K562 (cell line): ENCODE measurements around the gene SPDYE17. TPM values are rescaled to one million over a fixed set of nuclear protein-coding genes. Genes with fewer than 3 reads are reported as not detected.
A peak's percentile ranks its signal among the peaks of the same experiment; 100 is the strongest.
"Not testable (repeated sequence)": the region's sequence is repeated elsewhere in the genome, so short reads cannot be mapped to it uniquely, and the experiment has no call there.

Experiments used
- ATAC-seq: fragments of 200-7000 bp; cut with Tn5 transposase; 3 replicates; pipeline ENCODE4 v1.9.1; 2020; ENCODE audit warnings: moderate library complexity
- BruUV-seq: library from RNA; stranded (reverse); fragments of 400-500 nt; replicated peaks from 2 replicates; lab custom pipeline; 2021; lab: Mats Ljungman, UMichigan
- CTCF ChIA-PET: fragments of 300-600 bp; formaldehyde crosslinking; extraction: SDS; loops from one replicate; lab custom pipeline; 2021; ENCODE audit warnings: low intra/inter-chr PET ratio; lab: Yijun Ruan, JAX
- POLR2A ChIA-PET: fragments of 300-600, 350-650 bp; sonication (Branson Sonifier 250); formaldehyde crosslinking; extraction: SDS; loops from one replicate; lab custom pipeline; 2021; ENCODE audit warnings: antibody characterized with exemption, inconsistent platforms; lab: Yijun Ruan, JAX
- DNase-seq, 4 experiments: peaks; one replicate each; pipeline versions ENCODE4 v3.0.0 to v3.0.0-alpha.2; 2011 to 2018; ENCODE audit warnings: low spot score in 3 of 4, mixed read lengths in 3 of 4; ENCODE audit errors: extremely low read depth in 1 of 4
- FAIRE-seq: peaks from 2 replicates; lab custom pipeline; 2011; peaks lifted over from hg19 to GRCh38; lab: Jason Lieb, UNC
- H2AFZ ChIP-seq: 2 replicates; pipeline ENCODE4 v1.6.0; 2011; ENCODE audit warnings: low read depth, low read length, control low read depth, inconsistent platforms
- H3K27ac ChIP-seq: fragments of 200-600 bp; 3 replicates; pipeline ENCODE4 v1.8.0; 2011; ENCODE audit warnings: low read depth, mild to moderate bottlenecking, control low read depth, inconsistent platforms, low read length, moderate library complexity, mixed read lengths; ENCODE audit errors: extremely low read depth
- H3K27me3 ChIP-seq, 2 experiments: fragments of 300-600 bp in 1 of 2; 2 replicates in 1 of 2; 3 replicates in 1 of 2; pipeline versions ENCODE4 v1.6.0 to v1.8.0; 2011; ENCODE audit warnings: inconsistent platforms in 2 of 2, low read length in 2 of 2, mild to moderate bottlenecking in 1 of 2, mixed read lengths in 1 of 2, moderate library complexity in 1 of 2; ENCODE audit not compliant: control insufficient read depth in 2 of 2, insufficient read depth in 2 of 2
- H3K36me3 ChIP-seq: fragments of 300-600 bp; 3 replicates; pipeline ENCODE4 v1.8.0; 2011; ENCODE audit warnings: mild to moderate bottlenecking, low read length, inconsistent platforms; ENCODE audit not compliant: control insufficient read depth, insufficient read depth
- H3K4me1 ChIP-seq, 2 experiments: fragments of 200-600 bp in 1 of 2; replicated peaks in 1 of 2; 2 replicates in 1 of 2; 3 replicates in 1 of 2; pipeline versions ENCODE4 v1.5.1 to v1.8.0; 2011; ENCODE audit warnings: inconsistent platforms in 2 of 2, low read length in 2 of 2, mild to moderate bottlenecking in 1 of 2, mixed read lengths in 1 of 2, moderate library complexity in 1 of 2; ENCODE audit not compliant: control insufficient read depth in 2 of 2, insufficient read depth in 2 of 2
- H3K4me2 ChIP-seq: 2 replicates; pipeline ENCODE4 v1.6.1; 2011; ENCODE audit warnings: low read length, control low read depth, inconsistent platforms, mixed read lengths; ENCODE audit not compliant: insufficient read depth
- H3K4me3 ChIP-seq: fragments of 200-600 bp; sonication (generic), shearing (Covaris generic); 2 replicates; pipeline ENCODE4 v1.5.1; 2016; ENCODE audit warnings: control low read depth, inconsistent platforms
- H3K79me2 ChIP-seq: fragments of 200-600 bp; 3 replicates; pipeline ENCODE4 v1.8.0; 2011; ENCODE audit warnings: low read length, inconsistent platforms; ENCODE audit not compliant: control insufficient read depth, insufficient read depth
- H3K9ac ChIP-seq, 2 experiments: 2 replicates each; pipeline versions ENCODE4 v1.6.0 to v1.6.1; 2011; ENCODE audit warnings: low read depth in 2 of 2, low read length in 2 of 2, control low read depth in 1 of 2, inconsistent platforms in 1 of 2, mild to moderate bottlenecking in 1 of 2, mixed read lengths in 1 of 2; ENCODE audit not compliant: insufficient read depth in 1 of 2
- H3K9me1 ChIP-seq: one replicate; pipeline ENCODE4 v1.6.0; 2011; ENCODE audit warnings: inconsistent platforms, mild to moderate bottlenecking, low read length, moderate library complexity; ENCODE audit not compliant: control insufficient read depth, insufficient read depth
- H3K9me3 ChIP-seq: replicated peaks from 2 replicates; pipeline ENCODE4 v1.5.1; 2011; ENCODE audit warnings: low read depth, low read length, inconsistent platforms; ENCODE audit not compliant: control insufficient read depth, insufficient read depth
- H4K20me1 ChIP-seq: replicated peaks from 2 replicates; pipeline ENCODE4 v1.6.1; 2011; ENCODE audit warnings: low read length, inconsistent platforms, mixed read lengths; ENCODE audit not compliant: control insufficient read depth, insufficient read depth
- WGBS: fragments of 100-300 bp; shearing (Covaris generic); methylation state at CpG from one replicate; pipeline ENCODE4 v1.1.6; 2016; ENCODE audit warnings: low coverage, mixed read lengths; ENCODE audit not compliant: insufficient coverage; ENCODE audit errors: missing lambda C conversion rate; 5-methylcytosine and 5-hydroxymethylcytosine counted together
- in situ Hi-C: fragments of 300-500 bp; cut with MboI; formaldehyde crosslinking; loops from 4 replicates; pipeline ENCODE4 v1.15.0; 2018; ENCODE audit warnings: inconsistent platforms, mixed read lengths
- intact Hi-C: fragments of 100-400 bp; cut with micrococcal nuclease; formaldehyde crosslinking; loops from 2 replicates; pipeline ENCODE4 v1.14.2; 2022
- polyA plus RNA-seq, 8 experiments: library from polyadenylated mRNA; depleted of rRNA in 4 of 8; stranded (reverse) in 5 of 8; unstranded in 3 of 8; fragments of >200 nt; fragmentation: Nextera tagmentation in 2 of 8; fragmentation: Illumina TruSeq in 1 of 8; extraction: Ambion mirVana in 2 of 8; extraction: Trizol in 1 of 8; gene quantifications; 2 replicates each; pipeline versions ENCODE4 v1.2.1 to v1.2.3, GENCODE V29; 2011 to 2014; ENCODE audit warnings: inconsistent platforms in 1 of 8, missing spikeins in 1 of 8
- total RNA-seq, 7 experiments: library from RNA; depleted of rRNA in 6 of 7; stranded (reverse); fragments of >200 nt in 6 of 7; fragmentation: Illumina TruSeq in 2 of 7; extraction: Trizol in 2 of 7; gene quantifications; 2 replicates each; pipeline versions ENCODE4 v1.2.1 to v1.2.3, GENCODE V29; 2011 to 2021; ENCODE audit warnings: low replicate concordance in 1 of 7

SPDYE17 gene
- total and polyA plus RNA-seq, 9 of the 15 experiments (the other 6 are each of a cell fraction or from before 2014, with no cell fraction given): not detected

- ATAC-seq: peak; percentile 60; the same call in 2 of the 3 replicates
- H3K4me2 ChIP-seq, H3K79me2 ChIP-seq, in situ Hi-C loops, H3K36me3 ChIP-seq, H3K4me3 ChIP-seq, CTCF ChIA-PET, intact Hi-C loops, H4K20me1 ChIP-seq, H3K9ac ChIP-seq, H3K9me1 ChIP-seq, H3K27me3 ChIP-seq, H3K4me1 ChIP-seq, FAIRE-seq, H2AFZ ChIP-seq, POLR2A ChIA-PET, BruUV-seq, DNase-seq, H3K27ac ChIP-seq, H3K9me3 ChIP-seq: not testable (repeated sequence)
- 48% methylated on average over 7 of the region's 7 CpGs for whole genome bisulfite sequencing
Measured at GRCh38 chr7:77065869-77066268, 33.7 kb upstream of the SPDYE17 start.

- ATAC-seq, POLR2A ChIA-PET, DNase-seq, CTCF ChIA-PET, H3K4me2 ChIP-seq, in situ Hi-C loops, intact Hi-C loops, H3K9ac ChIP-seq, H3K9me3 ChIP-seq, H3K4me1 ChIP-seq, H4K20me1 ChIP-seq, H3K27ac ChIP-seq, H2AFZ ChIP-seq, FAIRE-seq, H3K9me1 ChIP-seq, H3K36me3 ChIP-seq, H3K27me3 ChIP-seq, H3K79me2 ChIP-seq, H3K4me3 ChIP-seq: not testable (repeated sequence)
- BruUV-seq: TSS peak; percentile 94
- 59% methylated on average over 3 of the region's 4 CpGs for WGBS
Measured at GRCh38 chr7:77063732-77064131, 31.6 kb upstream of the SPDYE17 start.

GRCh38 chr7:77062557-77062956 is 30.4 kb upstream of the SPDYE17 start, which contains the start of gene SPDYE18:
TSS of gene SPDYE18 (minus strand) at chr7:77062558. CDS start at chr7:77060512, 2,046 bp downstream.
- H2AFZ ChIP-seq, intact Hi-C loops, H3K4me2 ChIP-seq, H3K27me3 ChIP-seq, BruUV-seq, H3K9me1 ChIP-seq, POLR2A ChIA-PET, H3K9ac ChIP-seq, FAIRE-seq, in situ Hi-C loops, H3K4me3 ChIP-seq, H3K27ac ChIP-seq, H3K79me2 ChIP-seq, H4K20me1 ChIP-seq, ATAC-seq, H3K36me3 ChIP-seq, H3K4me1 ChIP-seq, CTCF ChIA-PET, DNase-seq, H3K9me3 ChIP-seq: not testable (repeated sequence)
- WGBS: 63% methylated on average over 3 of the region's 4 CpGs
